Osteocyte (in vitro differentiated cells): ENCODE measurements around the gene RPL18. TPM values are rescaled to one million over a fixed set of nuclear protein-coding genes. Genes with fewer than 3 reads are reported as not detected.

Experiments
- DNase-seq: peaks from one replicate; pipeline ENCODE4 v3.0.0; 2021; ENCODE audit warnings: mixed read lengths; ENCODE audit not compliant: unreplicated experiment; ENCODE audit errors: extremely low spot score
- H3K27ac Mint-ChIP-seq: one replicate; pipeline ENCODE4 v1.8.0; 2021; ENCODE audit warnings: mild to moderate bottlenecking, mixed read lengths; ENCODE audit not compliant: unreplicated experiment
- H3K27me3 Mint-ChIP-seq: one replicate; pipeline ENCODE4 v1.8.0; 2021; ENCODE audit warnings: mixed read lengths; ENCODE audit not compliant: unreplicated experiment
- H3K36me3 Mint-ChIP-seq: one replicate; pipeline ENCODE4 v1.8.0; 2021; ENCODE audit warnings: mixed read lengths; ENCODE audit not compliant: unreplicated experiment
- H3K4me1 Mint-ChIP-seq: one replicate; pipeline ENCODE4 v1.8.0; 2021; ENCODE audit warnings: mixed read lengths; ENCODE audit not compliant: unreplicated experiment
- H3K4me3 Mint-ChIP-seq: one replicate; pipeline ENCODE4 v1.8.0; 2021; ENCODE audit warnings: mild to moderate bottlenecking, moderate library complexity, mixed read lengths; ENCODE audit not compliant: unreplicated experiment
- H3K9me3 Mint-ChIP-seq: one replicate; pipeline ENCODE4 v1.8.0; 2021; ENCODE audit warnings: mixed read lengths; ENCODE audit not compliant: unreplicated experiment
- CTCF ChIP-seq: fragments of 200-600 bp; sonication (generic); IDR thresholded peaks from 2 replicates; pipeline ENCODE4 v1.5.0; 2021; ENCODE audit warnings: antibody characterized with exemption, mild to moderate bottlenecking, moderate library complexity
- total RNA-seq: library from RNA; stranded (reverse); gene quantifications from 2 replicates; pipeline ENCODE4 v1.2.1, GENCODE V29; 2021

RPL18 gene
- total RNA-seq, 1 donor from 2014 or later, result 1,287 TPM

- Mint-ChIP-seq H3K9me3 (no peaks in the 10 kb centered on the region), H3K36me3 (peaks cover 14% of the 10 kb centered on the region), H3K27ac (peak overlapping the region; percentile 81), H3K4me3 (peak overlapping the region; percentile 81), H3K27me3 (no peaks in the 10 kb centered on the region), H3K4me1 (peaks cover 44% of the 10 kb centered on the region)
- DNase-seq, result no peak
- TF ChIP-seq CTCF, result no peak
These were observed 6.1 kb upstream of the RPL18 start for GRCh38 chr19:48624791-48625723.

GRCh38 chr19:48624067-48624594 is 5.2 kb upstream of the RPL18 start:
- no peaks in the 10 kb centered on the region for H3K9me3 Mint-ChIP-seq
- no peaks in the 10 kb centered on the region for H3K27me3 Mint-ChIP-seq

GRCh38 chr19:48623556-48624066 is 4.6 kb upstream of the RPL18 start:
- no peak for DNase-seq
- Mint-ChIP-seq H3K9me3 (no peaks in the 10 kb centered on the region), H3K4me3 (peak overlapping the region; percentile 81), H3K27me3 (no peaks in the 10 kb centered on the region), H3K36me3 (peaks cover 12% of the 10 kb centered on the region), H3K27ac (peak overlapping the region; percentile 96), H3K4me1 (peaks cover 43% of the 10 kb centered on the region)
- TF ChIP-seq CTCF, result no peak

More at GRCh38 chr19:48624067-48624594, 5.2 kb upstream of the RPL18 start:
- no peak for TF ChIP-seq CTCF
- peak overlapping the region; percentile 96 for H3K27ac Mint-ChIP-seq
- peaks cover 44% of the 10 kb centered on the region for H3K4me1 Mint-ChIP-seq
- peaks cover 12% of the 10 kb centered on the region for H3K36me3 Mint-ChIP-seq
- peak; percentile 99 for DNase-seq
- peak overlapping the region; percentile 81 for H3K4me3 Mint-ChIP-seq

- Mint-ChIP-seq H3K4me1 (peaks cover 57% of the 10 kb centered on the region), H3K27me3 (no peaks in the 10 kb centered on the region), H3K4me3 (peak overlapping the region; percentile 96), H3K27ac (peak overlapping the region; percentile 97), H3K9me3 (no peaks in the 10 kb centered on the region), H3K36me3 (peaks cover 24% of the 10 kb centered on the region)
- TF ChIP-seq CTCF, result no peak
- no peak for DNase-seq
These were observed 961 bp upstream of the RPL18 start for GRCh38 chr19:48619692-48620585.
